Liver (tissue), 3 donors: ENCODE measurements around the gene TRPV4.

Experiments used
- CTCF ChIP-seq: fragments of 150-350 bp; IDR thresholded peaks from 2 replicates; pipeline ENCODE4 v1.5.1; 2017; ENCODE audit warnings: improper control_type of control experiment, low read depth, low read length; ENCODE audit not compliant: missing input control
- NR2F2 ChIP-seq: IDR thresholded peaks from 2 replicates; pipeline ENCODE4 v1.6.1; 2016; ENCODE audit warnings: antibody characterized with exemption
- RAD21 ChIP-seq, 2 donors: IDR thresholded peaks; 2 replicates each; pipeline ENCODE4 v1.6.1; 2016; ENCODE audit warnings: antibody characterized with exemption in 2 of 2, mild to moderate bottlenecking in 2 of 2
- TAF1 ChIP-seq: conservative IDR thresholded peaks from 2 replicates; pipeline ENCODE4 v1.6.1; 2016; ENCODE audit warnings: antibody characterized with exemption, mild to moderate bottlenecking
- donor health status: healthy.
- donor health status: healthy.

GRCh38 chr12:109827080-109827479 lies 6.1 kb downstream of the TRPV4 start:
- TF ChIP-seq CTCF, result no peak
- TF ChIP-seq RAD21 (IDR thresholded peaks at IDR 0.05), result no peak
- TF ChIP-seq TAF1, result no peak
- TF ChIP-seq NR2F2, result no peak
